CD4-positive, alpha-beta T cell treated with Interferon gamma for 1 hour (primary cell): Measurements from ENCODE around the gene ZNF615.
"Not testable (repeated sequence)": the region's sequence is repeated elsewhere in the genome, so short reads cannot be mapped to it uniquely, and the experiment has no call there.

Experiments used
- DNase-seq: peaks from one replicate; pipeline ENCODE4 v3.0.0-alpha.2; 2020

The ZNF615 gene

DNA sequence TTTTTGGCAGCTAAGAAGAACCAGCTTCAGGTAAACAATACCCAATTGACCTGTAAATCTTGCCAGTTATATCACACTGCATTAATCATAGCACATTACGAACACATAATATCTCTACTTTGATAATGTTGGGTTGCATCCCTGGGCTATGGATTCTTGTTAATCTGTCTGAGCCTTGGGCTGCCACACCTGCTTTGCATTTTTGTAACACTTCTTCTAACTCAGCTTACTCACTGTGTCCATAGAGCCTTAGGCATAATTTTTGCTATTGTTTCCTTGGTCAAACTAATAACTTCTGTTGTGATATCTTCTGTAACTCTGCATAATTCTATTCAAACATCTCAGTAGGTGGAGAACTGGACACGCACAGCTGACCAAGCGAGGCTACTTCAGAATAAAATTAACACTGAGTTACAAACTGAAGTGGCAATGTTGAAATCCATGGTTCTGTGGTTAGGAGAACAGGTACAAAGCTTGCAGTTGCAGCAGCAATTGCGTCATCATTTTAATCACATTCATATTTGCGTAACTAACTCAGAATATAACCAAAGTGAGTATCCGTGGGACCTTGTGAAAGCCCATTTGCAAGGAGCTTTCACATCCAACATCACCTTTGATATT, 27.8 kb downstream of the ZNF615 start:
- DNase-seq = no peak

DNA sequence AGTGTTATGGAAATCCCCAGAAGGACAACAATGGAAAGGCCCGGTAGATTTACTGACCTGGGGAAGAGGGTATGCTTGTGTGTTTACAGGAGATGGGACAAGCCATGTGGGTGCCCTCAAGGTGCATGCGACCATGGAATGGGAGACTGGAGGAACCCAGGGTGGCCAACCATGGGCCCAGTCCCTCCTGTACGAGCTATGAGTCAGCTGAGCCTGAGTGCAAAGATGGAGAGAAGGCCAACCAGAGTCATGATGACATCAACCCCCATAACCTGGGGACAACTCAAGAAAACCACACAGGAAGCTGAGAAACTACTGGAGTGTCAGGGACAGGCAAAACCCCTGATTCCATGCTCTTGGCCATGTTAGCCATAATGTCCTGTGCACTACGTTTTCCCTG, 29.1 kb downstream of the ZNF615 start:
- DNase-seq = no peak

DNA sequence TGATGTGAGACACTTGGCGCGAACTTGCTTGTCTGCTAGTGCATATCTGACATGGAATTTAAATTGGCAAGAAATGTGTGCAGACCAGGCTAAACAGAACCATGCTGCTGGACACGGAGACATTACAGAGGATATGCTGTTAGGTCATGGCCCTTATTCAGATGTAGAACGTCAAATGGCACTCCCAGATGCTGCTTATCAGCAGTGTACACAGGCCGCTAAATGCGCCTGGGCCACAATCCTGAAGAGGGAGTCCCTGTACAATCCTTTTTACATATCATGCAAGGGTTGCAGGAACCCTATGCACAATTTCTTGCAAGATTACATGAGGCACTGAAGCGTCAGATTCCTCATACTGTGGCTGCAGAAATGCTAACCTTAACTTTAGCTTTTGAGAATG, 30.7 kb downstream of the ZNF615 start:
- DNase-seq = no peak

DNA sequence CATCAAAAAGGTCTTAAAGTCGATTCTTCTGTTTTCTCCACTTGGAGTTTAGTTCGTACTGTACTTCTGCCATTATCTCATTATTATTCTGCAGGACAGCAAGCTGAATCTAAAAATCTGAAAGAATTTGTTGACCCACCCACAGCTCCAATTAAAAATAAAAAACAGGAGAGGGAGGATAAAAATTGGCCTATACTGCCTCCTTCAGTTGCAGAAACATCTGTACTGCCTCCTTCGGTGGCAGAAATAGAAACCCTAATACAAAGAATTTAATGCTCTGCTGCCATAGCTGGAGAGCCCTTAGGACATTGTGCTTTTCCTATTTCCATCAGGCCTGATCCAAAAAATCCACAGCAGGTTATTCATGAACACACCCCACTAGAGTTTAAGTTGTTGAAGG, 31.2 kb downstream of the ZNF615 start:
- DNase-seq = no peak

DNA sequence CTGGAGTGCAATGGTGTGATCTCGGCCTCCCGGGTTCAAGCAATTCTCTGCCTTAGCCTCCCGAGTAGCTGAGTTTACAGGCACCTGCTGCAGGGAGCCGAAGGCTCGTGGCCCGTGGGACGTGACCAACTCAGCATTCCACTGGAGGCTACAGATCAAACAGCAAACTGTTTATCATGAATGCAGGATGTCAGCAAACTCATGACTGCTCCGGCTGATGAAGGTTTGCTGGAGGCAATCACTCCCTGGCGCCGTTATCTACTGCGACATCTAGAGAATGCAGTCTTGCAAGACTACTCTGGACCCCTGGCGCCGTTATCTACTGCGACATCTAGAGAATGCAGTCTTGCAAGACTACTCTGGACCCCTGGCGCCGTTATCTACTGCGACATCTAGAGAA, 32.2 kb downstream of the ZNF615 start:
- DNase-seq = not testable (repeated sequence)

DNA sequence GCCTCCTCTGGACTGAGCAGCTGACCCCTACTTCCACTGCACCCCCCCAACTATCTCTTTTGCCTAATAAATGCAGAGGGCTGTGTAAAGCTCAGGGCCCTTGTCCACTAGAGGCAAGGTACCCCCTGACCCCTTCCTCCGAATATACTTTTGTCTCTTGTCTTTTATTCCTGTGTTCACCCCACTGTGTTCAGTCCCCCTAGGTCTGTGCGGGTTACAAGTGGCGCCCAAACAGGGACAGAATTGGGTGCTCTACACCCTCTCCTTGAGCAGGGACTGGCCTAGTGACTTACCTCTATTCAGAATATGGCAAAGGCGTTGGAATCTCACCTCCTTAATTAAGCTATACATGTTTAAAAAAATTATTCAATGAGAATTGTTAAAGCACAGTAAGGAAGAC, 36.4 kb downstream of the ZNF615 start:
- DNase-seq = no peak

DNA sequence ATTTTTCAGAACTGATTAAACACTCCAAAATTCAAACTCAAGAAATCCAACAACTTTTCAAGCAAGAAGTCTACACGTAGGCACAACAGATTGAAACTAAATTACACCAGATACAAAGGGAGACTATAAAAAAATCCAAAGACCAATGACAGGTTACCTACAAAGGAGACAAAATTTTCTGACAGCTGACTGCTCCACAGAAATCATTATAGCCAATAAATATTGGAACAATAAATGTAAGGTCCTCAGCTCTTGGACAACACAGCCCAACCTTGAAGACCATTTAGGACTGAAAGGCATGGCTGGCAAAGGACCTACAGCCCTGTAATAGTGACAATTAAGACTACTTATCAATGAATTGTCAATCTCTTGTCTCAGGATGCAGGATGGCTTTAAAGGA, 37.3 kb downstream of the ZNF615 start:
- no peak for DNase-seq

DNA sequence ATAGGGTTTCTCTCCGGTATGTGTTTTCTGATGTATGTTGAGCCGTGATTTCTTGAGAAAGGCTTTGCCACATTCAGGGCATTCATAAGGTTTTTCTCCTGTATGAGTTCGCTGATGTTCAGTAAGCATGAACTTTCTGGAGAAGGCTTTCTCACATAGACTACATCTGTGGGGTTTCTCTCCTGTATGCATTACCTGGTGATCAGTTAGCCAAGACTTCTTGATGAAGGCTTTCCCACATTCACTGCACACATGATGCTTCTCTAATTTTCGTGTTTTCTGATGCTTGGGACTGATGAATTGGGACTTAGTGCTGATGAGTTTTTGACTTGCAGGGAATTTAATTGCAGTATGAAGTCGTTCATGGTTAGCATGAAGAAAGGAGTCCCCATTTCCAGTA, 42.4 kb downstream of the ZNF615 start:
- no peak for DNase-seq

DNA sequence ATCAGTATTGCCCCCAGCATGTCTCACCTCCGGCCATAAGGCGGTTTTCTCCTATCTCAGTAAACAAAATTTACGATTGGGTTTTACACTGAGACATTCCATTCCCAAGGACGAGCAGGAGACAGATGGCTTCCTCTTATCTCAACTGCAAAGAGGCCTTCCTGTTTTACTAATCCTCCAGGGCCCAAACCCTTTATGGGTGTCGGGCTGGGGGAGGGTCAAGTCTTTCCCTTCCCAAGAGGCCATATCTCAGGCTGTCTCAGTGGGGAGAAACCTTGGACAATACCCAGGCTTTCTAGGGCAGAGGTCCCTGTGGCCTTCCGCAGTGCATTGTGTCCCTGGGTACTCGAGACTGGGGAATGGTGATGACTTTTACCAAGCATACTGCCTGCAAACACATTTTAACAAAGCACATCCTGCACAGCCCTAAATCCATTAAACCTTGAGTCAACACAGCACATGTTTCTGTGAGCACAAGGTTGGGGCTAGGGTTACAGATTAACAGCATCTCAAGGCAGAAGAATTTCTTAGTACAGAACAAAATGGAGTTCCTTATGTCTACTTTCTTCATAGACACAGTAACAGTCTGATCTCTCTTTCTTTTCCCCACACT, 47.3 kb downstream of the ZNF615 start:
- not testable (repeated sequence) for DNase-seq

DNA sequence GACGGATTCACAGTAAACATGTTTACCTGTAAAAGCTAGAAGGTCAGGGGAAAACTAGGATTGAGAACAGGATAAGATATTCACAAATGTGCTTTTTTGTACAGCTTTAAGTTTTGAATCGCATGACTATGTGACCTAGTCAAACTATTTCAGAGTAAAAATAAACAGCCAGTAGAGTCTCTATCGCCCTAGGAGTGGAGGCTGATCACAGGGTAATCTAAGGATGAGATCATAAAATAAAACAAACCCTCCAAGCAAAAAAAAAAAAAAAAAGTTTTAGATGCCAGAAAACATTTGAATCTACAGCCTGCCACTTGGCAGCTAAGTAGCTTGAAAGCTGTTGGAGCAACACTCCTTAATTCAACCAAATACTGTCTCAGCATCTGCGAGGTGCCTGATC, 48.2 kb downstream of the ZNF615 start:
- DNase-seq = no peak

DNA sequence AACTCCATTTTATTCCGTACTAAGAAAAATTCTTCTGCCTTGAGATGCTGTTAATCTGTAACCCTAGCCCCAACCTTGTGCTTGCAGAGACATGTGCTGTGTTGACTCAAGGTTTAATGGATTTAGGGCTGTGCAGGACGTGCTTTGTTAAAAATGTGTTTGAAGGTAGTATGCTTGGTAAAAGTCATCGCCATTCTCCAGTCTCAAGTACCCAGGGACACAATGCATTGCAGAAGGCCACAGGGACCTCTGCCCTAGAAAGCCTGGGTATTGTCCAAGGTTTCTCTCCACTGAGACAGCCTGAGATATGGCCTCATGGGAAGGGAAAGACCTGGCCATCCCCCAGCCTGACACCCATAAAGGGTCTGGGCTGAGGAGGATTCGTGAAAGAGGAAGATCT, 50.2 kb downstream of the ZNF615 start:
- DNase-seq = not testable (repeated sequence)

DNA sequence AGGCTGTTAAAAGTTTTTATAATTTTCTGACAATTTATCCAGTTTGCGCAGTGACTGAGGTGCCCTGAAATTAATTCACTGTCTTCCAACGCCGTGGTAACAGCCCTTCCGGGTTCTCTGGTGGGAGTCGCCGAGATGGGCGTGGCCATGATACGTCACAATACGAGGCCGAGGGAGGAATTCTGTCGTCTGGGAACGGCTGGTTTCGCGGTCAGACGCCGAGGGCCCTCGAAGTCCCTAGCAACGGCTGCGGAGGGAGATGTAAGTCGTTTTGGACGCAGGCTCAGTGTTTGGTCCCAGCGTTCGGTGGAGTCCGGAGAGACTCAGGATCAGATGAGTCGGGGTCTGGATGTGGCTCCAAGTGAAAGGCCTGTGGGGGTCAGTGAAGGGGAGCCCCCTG, 59.0 kb downstream of the ZNF615 start:
- DNase-seq = no peak

DNA sequence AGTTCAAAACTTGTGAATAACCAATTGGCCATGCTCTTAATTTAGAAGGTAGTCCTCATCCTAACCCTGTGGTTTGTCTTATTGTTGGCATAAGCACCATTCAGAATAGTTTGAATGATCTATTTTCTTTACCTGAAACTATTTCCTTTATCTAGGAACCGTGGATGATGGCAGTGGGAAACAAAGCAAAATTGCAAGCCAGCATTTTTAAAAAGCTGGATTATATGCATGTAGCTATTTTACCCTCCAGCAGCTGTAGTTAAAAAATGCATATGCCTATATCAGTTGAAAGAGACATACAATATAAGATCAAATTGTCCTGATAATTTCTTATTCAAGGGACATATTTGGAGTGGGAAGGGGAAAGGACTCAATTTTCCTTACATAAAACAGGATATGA, 61.4 kb downstream of the ZNF615 start:
- no peak for DNase-seq

DNA sequence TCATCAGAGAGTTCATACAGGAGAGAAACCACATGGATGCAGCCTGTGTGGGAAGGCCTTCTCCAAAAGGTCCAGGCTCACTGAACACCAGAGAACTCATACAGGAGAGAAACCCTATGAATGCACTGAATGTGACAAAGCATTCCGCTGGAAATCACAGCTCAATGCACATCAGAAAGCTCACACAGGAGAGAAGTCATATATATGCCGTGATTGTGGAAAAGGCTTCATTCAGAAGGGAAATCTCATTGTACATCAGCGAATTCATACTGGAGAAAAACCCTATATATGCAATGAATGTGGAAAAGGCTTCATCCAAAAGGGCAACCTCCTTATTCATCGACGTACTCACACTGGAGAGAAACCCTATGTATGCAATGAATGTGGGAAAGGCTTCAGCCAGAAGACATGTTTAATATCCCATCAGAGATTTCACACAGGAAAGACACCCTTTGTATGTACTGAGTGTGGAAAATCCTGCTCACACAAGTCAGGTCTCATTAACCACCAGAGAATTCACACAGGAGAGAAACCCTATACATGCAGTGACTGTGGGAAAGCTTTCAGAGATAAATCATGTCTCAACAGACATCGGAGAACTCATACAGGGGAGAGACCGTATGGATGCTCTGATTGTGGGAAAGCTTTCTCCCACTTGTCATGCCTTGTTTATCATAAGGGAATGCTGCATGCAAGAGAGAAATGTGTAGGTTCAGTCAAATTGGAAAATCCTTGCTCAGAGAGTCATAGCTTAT, 63.0 kb downstream of the ZNF615 start:
- no peak for DNase-seq
